H4 (cell line): Measurements from ENCODE around the gene PLD3. TPM values are rescaled to one million over a fixed set of nuclear protein-coding genes. Genes with fewer than 3 reads are reported as not detected.
A peak's percentile ranks its signal among the peaks of the same experiment; 100 is the strongest.
"Not testable (repeated sequence)": the region's sequence is repeated elsewhere in the genome, so short reads cannot be mapped to it uniquely, and the experiment has no call there.

Experiments used
- DNase-seq: peaks from one replicate; pipeline ENCODE4 v3.0.0-alpha.2; 2015; ENCODE audit warnings: low spot score
- total RNA-seq: library from RNA; depleted of rRNA; stranded (reverse); fragments of >200 nt; shearing (Covaris generic); gene quantifications from 2 replicates; pipeline ENCODE4 v1.2.3, GENCODE V29; 2014

The PLD3 gene
- total RNA-seq, 1 experiment from 2014 or later = 212 TPM

- DNase-seq = no peak
These were observed 14.6 kb downstream of the PLD3 start for GRCh38 chr19:40363069-40363468.

- no peak for DNase-seq
These were observed 16.5 kb downstream of the PLD3 start for GRCh38 chr19:40365010-40365409.

DNA sequence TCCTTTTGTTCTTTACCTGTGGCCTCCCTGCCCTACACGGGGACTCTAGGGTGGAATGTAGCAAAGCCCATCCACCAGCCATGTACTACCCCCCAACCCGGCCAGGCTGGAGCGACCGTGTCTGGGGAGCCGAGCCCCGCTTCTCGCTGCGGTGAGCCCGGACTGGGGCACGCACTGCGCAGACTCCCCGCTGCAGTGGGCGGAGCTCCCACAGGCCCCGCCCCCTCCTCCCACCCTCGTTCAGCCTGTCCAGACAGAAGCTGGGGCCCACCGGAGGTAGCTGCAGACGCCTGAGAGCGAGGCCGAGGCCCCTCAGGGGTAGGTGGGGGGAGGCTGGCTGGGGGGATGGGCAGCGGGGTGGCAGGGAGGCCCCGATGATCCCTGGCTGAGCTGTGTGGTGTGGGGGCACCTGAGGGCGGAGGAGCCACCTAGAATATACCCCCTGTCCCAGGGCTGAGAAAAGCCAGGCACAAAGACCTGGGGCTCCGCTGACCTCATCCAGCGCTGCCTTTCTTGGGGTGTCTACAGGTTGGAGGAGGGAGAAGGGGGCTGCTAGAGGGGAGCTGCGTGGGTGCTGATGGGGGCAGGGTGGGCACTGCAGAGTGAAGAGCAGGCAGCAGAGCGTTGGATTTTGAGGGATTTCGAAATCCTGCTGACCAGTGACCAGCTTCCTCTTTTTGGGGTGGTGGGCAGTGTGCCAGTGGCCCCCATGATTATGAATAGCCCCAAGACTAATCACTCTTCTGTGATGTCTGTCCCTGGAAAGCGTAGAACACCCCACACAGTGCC is 17.3 kb downstream of the PLD3 start:
- DNase-seq = peak; percentile 52

GRCh38 chr19:40366697-40367561 is 18.4 kb downstream of the PLD3 start:
- no peak for DNase-seq

GRCh38 chr19:40367577-40368434 is 19.3 kb downstream of the PLD3 start:
- no peak for DNase-seq

DNA sequence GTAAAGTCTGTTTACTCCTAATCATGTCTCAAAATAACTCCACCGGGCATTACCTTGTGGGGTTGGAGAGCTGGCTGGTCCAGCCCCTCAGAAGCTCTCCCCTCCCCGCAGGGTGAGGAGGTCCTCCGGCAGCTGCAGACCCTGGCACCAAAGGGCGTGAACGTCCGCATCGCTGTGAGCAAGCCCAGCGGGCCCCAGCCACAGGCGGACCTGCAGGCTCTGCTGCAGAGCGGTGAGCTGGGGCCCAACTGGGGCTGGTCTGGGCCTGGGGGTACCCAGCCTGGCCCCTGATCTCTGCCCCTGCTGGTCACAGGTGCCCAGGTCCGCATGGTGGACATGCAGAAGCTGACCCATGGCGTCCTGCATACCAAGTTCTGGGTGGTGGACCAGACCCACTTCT is 21.3 kb downstream of the PLD3 start:
- DNase-seq = no peak

GRCh38 chr19:40370253-40370652 is 21.8 kb downstream of the PLD3 start:
- DNase-seq = not testable (repeated sequence)

DNA sequence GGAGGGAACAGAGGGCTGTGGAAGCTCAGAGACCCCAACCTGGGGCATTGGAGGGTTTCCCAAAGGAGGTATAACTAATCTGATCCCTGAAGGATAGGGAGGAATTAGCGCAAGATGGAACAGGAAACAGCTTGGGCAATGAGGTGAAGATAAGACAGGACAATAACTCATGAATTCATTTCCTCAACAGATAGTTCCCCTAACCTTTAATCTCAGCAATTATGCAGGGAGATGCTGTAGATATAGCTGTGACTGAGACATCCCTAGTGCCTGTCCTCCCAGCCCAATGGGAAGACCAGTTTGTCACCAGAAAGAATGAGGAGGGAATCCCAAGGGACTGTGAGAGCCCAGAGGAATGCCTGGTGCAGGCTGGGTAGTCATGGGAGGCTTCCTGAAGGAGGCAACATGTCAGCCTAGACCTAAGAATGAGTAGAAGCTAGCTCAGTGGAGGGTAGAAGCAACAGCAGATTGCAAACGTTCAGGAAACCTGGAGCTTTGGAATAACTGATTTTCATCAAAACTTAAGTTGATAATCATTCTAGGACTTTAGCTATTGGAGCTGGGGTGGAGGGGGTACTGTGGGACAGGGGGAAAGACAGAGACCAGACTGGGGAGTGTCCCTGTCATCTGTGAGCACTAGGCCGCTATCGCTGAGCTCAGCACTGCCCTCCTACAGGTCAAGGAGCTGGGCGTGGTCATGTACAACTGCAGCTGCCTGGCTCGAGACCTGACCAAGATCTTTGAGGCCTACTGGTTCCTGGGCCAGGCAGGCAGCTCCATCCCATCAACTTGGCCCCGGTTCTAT is 22.7 kb downstream of the PLD3 start:
- no peak for DNase-seq

DNA sequence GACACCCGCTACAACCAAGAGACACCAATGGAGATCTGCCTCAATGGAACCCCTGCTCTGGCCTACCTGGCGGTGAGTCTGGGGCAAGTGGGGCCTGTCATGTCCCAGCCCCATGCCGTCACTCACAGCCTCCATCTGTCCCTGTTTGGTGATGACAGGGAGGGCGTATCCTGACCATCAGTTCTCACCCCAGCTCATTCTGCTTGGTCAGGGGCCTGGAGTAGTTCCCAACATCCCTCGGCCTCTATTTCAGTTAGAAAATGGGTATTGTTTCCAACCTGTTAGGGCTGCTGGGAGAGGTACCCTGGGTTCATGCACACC is 23.3 kb downstream of the PLD3 start:
- DNase-seq = no peak

DNA sequence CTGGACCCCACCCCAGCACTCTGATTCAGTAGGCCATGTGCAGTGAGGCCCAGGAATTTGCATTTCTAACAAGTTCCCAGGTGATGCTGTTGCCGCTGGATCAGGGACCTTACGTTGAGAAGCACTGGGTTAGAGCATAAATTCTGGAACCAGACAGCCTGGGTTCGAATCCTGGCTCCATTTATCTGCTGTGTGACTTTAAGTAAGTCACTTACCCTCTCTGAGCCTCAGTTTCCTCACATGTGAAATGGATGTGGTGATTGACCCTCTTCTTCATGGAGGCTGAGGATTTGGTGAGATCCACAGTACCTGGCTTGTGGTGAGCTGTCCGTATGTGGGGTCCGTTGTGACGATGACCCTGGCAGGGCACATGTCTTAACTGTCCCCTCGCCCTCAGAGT is 25.6 kb downstream of the PLD3 start:
- DNase-seq = no peak

GRCh38 chr19:40376286-40376862 is 27.9 kb downstream of the PLD3 start:
- no peak for DNase-seq

- no peak for DNase-seq
These were observed 29.4 kb downstream of the PLD3 start for GRCh38 chr19:40377876-40378385.

DNA sequence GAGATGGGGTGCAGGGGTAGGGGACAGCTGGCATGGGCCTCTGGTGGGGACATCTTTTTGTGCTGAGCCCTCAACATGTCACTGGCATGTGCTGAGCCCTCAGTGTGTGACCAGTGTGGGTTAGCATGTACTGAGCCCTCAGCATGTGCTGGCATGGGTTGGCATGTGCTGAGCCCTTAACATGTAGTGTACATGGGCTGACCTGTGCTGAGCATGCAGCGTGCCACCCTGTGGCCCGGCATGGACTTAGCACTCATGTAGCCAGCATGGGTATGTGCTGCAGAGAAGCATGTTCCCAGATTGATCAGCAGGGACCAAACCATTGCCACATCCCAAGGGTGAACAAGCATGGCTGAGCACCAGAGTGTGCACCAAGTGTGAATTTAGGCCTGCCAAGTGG is 30.0 kb downstream of the PLD3 start:
- no peak for DNase-seq

- DNase-seq = no peak
These were observed 31.1 kb downstream of the PLD3 start for GRCh38 chr19:40379446-40380198.

- no peak for DNase-seq
These were observed 31.9 kb downstream of the PLD3 start for GRCh38 chr19:40380199-40381037.

DNA sequence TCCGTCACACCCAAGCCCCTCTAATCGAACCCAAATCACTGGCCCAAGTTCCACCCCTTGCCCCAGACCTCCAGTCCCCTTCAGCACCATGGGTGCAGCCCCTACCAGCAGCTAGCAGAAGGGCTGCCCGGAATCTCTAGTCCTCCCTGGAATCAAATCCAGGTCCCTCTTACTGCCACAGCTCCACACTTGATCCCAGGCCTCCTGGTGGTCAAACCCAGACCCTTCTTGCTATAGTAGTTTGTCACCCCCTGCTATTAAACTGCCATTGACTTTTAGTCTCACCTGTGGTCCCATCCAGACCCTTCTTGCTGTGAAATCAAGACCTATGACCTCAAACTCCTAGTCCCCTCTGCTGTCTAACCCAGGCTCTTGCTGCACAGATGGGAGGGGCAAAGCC is 32.8 kb downstream of the PLD3 start:
- DNase-seq = no peak

- no peak for DNase-seq
These were observed 35.3 kb downstream of the PLD3 start for GRCh38 chr19:40383668-40384248.

DNA sequence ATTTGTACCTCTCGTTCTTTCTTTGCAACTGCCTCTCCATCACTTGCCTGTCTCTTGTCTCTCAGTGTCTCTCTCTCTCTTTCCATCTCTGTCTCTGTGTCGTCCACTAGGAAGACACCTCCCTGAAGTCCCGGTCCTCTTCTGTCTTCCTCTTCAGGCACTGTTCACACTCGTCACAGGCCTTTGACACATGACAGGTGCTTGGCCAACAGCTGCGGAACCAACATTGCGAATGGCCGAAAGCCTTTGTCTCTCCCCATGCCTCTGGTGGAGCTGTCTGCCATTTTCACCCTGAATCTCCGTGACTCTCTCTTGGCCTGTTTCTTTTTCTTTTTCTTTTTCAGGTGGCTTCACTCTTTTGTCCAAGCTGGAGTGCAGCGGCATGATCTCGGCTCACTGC is 38.7 kb downstream of the PLD3 start:
- no peak for DNase-seq

GRCh38 chr19:40388481-40388880 is 40.0 kb downstream of the PLD3 start:
- DNase-seq = no peak
